Keratinocyte (primary cell): ENCODE data around the gene FRMD6. TPM values are rescaled to one million over a fixed set of nuclear protein-coding genes. Genes with fewer than 3 reads are reported as not detected.

Source experiments
- DNase-seq: peaks from one replicate; pipeline ENCODE4 v3.0.0-alpha.2; 2011; ENCODE audit warnings: low read depth, missing footprints, low spot score
- FAIRE-seq: peaks from 2 replicates; lab custom pipeline; 2011; peaks lifted over from hg19 to GRCh38; lab: Jason Lieb, UNC
- H2AFZ ChIP-seq: 2 replicates; pipeline ENCODE4 v1.6.0; 2012; ENCODE audit warnings: low read length, control low read depth, inconsistent platforms; ENCODE audit not compliant: control insufficient read depth
- H3K27ac ChIP-seq: 2 replicates; pipeline ENCODE4 v1.5.1; 2011; ENCODE audit warnings: low read length; ENCODE audit not compliant: control insufficient read depth, insufficient read depth
- H3K27me3 ChIP-seq: 3 replicates; pipeline ENCODE4 v1.6.0; 2011; ENCODE audit warnings: low read length; ENCODE audit not compliant: control insufficient read depth, insufficient read depth; ENCODE audit errors: extremely low read depth
- H3K36me3 ChIP-seq, 2 experiments: 2 replicates in 1 of 2; 3 replicates in 1 of 2; pipeline ENCODE4 v1.5.1; 2011; ENCODE audit warnings: low read length in 2 of 2, mild to moderate bottlenecking in 1 of 2; ENCODE audit not compliant: control insufficient read depth in 2 of 2, insufficient read depth in 2 of 2; ENCODE audit errors: extremely low read depth in 1 of 2
- H3K4me1 ChIP-seq: 3 replicates; pipeline ENCODE4 v1.5.1; 2011; ENCODE audit warnings: low read length; ENCODE audit not compliant: control insufficient read depth, insufficient read depth; ENCODE audit errors: extremely low read depth
- H3K4me2 ChIP-seq: 3 replicates; pipeline ENCODE4 v1.6.0; 2011; ENCODE audit warnings: low read depth, low read length; ENCODE audit not compliant: control insufficient read depth, insufficient read depth; ENCODE audit errors: extremely low read depth
- H3K4me3 ChIP-seq, 3 experiments: fragments of 200-600 bp in 1 of 3; sonication (generic) in 1 of 3; 2 replicates in 2 of 3; 3 replicates in 1 of 3; pipeline ENCODE4 v1.5.1; 2011 to 2016; ENCODE audit warnings: low read length in 3 of 3, mild to moderate bottlenecking in 3 of 3, control low read depth in 2 of 3, inconsistent platforms in 1 of 3, low read depth in 1 of 3, mixed read lengths in 1 of 3, mixed run types in 1 of 3, moderate library complexity in 1 of 3; ENCODE audit not compliant: control insufficient read depth in 2 of 3, insufficient read depth in 2 of 3; ENCODE audit errors: extremely low read depth in 1 of 3
- H3K79me2 ChIP-seq: 2 replicates; pipeline ENCODE4 v1.6.0; 2012; ENCODE audit warnings: low read length; ENCODE audit not compliant: control insufficient read depth, insufficient read depth
- H3K9ac ChIP-seq: 3 replicates; pipeline ENCODE4 v1.6.0; 2011; ENCODE audit warnings: low read length; ENCODE audit not compliant: control insufficient read depth, insufficient read depth; ENCODE audit errors: extremely low read depth
- H3K9me1 ChIP-seq: 3 replicates; pipeline ENCODE4 v1.6.0; 2011; ENCODE audit warnings: low read length; ENCODE audit not compliant: control insufficient read depth, insufficient read depth; ENCODE audit errors: extremely low read depth
- H3K9me3 ChIP-seq: 2 replicates; pipeline ENCODE4 v1.5.1; 2012; ENCODE audit warnings: low read depth, low read length; ENCODE audit not compliant: control insufficient read depth
- H4K20me1 ChIP-seq: 3 replicates; pipeline ENCODE4 v1.6.0; 2011; ENCODE audit warnings: low read length; ENCODE audit not compliant: control insufficient read depth, insufficient read depth; ENCODE audit errors: extremely low read depth
- EZH2 ChIP-seq: IDR thresholded peaks from one replicate; pipeline ENCODE4 v1.6.1; 2012; ENCODE audit warnings: inconsistent platforms, mild to moderate bottlenecking, low read length, moderate library complexity
- dilution Hi-C: fragments of 300-500 bp; cut with MboI; formaldehyde crosslinking; loops from one replicate; pipeline ENCODE4 v1.7.0; 2020; ENCODE audit warnings: low sequenced_read_pairs; ENCODE audit not compliant: extremely low pct_ligation_motif_present
- polyA plus RNA-seq, 5 experiments: library from polyadenylated mRNA; depleted of rRNA in 3 of 5; stranded (reverse) in 3 of 5; stranded (forward) in 1 of 5; unstranded in 1 of 5; fragments of >200 nt; gene quantifications; 1 replicate in 1 of 5; 2 replicates in 3 of 5; 3 replicates in 1 of 5; pipeline versions ENCODE4 v1.2.1 to v1.2.3, GENCODE V29; 2011 to 2012; ENCODE audit warnings: missing spikeins in 2 of 5, low read depth in 1 of 5, low replicate concordance in 1 of 5
- TF ChIP-seq, protein P1 (sequence below), 3 experiments: IDR thresholded peaks in 1 of 3; conservative IDR thresholded peaks in 1 of 3; optimal IDR thresholded peaks in 1 of 3; 2 replicates in 2 of 3; 3 replicates in 1 of 3; pipeline versions ENCODE3 to v1.5.1; 2011; ENCODE audit warnings: low read length in 3 of 3, mild to moderate bottlenecking in 3 of 3, moderate library complexity in 2 of 3, control low read depth in 1 of 3, inconsistent platforms in 1 of 3; ENCODE audit not compliant: insufficient read depth in 2 of 3; ENCODE audit errors: extremely low read depth in 1 of 3

Gene FRMD6
- polyA plus RNA-seq, 1 donor (not counting 4 experiments of a cell fraction or from before 2014, with no cell fraction given), result 120 TPM

DNA sequence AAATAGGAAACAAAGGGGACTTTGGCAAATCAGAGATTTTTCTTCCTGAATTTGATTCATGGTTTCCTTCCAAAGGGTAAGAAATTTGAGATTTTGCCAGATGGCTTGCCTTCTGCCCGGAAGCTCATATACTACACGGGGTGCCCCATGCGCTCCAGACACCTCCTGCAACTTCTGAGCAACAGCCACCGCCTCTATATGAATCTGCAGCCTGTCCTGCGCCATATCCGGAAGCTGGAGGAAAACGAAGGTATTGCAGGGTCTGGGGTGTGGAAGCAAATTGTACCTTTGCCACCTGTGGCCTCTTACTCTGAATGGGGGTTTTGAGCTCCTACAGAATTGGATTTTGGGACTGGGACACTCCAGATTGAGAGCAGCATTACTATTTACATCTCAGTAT is 63.5 kb downstream of the FRMD6 start:
- dilution Hi-C loops, result no loop called here
- no peaks in the 10 kb centered on the region for H3K27me3 ChIP-seq
- H3K9me3 ChIP-seq, result no peaks in the 10 kb centered on the region
- TF ChIP-seq EZH2, result no peak
- TF ChIP-seq, protein P1, sequence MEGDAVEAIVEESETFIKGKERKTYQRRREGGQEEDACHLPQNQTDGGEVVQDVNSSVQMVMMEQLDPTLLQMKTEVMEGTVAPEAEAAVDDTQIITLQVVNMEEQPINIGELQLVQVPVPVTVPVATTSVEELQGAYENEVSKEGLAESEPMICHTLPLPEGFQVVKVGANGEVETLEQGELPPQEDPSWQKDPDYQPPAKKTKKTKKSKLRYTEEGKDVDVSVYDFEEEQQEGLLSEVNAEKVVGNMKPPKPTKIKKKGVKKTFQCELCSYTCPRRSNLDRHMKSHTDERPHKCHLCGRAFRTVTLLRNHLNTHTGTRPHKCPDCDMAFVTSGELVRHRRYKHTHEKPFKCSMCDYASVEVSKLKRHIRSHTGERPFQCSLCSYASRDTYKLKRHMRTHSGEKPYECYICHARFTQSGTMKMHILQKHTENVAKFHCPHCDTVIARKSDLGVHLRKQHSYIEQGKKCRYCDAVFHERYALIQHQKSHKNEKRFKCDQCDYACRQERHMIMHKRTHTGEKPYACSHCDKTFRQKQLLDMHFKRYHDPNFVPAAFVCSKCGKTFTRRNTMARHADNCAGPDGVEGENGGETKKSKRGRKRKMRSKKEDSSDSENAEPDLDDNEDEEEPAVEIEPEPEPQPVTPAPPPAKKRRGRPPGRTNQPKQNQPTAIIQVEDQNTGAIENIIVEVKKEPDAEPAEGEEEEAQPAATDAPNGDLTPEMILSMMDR (optimal IDR thresholded peaks at IDR 0.05 in 1 of 3, IDR thresholded peaks at IDR 0.05 in 1 of 3, conservative IDR thresholded peaks at IDR 0.05 in 1 of 3; ENCODE audit: extremely low read depth in 1 of 3, insufficient read depth in 2 of 3, low read length in 3 of 3), result no peak
- H4K20me1 ChIP-seq, result no peaks in the 10 kb centered on the region
- no peak overlapping the region for H3K9ac ChIP-seq
- H3K9me1 ChIP-seq, result no peaks in the 10 kb centered on the region
- FAIRE-seq (no peak), DNase-seq (no peak)
- no peak overlapping the region for H3K27ac ChIP-seq
- H3K36me3 ChIP-seq, result peaks cover 26 to 38% of the 10 kb centered on the region in 2 experiments
- H3K4me2 ChIP-seq, result no peak overlapping the region
- H3K4me1 ChIP-seq, result no peaks in the 10 kb centered on the region
- H3K4me3 ChIP-seq, result no peak overlapping the region
- H2AFZ ChIP-seq, result no peak overlapping the region
- H3K79me2 ChIP-seq, result no peaks in the 10 kb centered on the region

DNA sequence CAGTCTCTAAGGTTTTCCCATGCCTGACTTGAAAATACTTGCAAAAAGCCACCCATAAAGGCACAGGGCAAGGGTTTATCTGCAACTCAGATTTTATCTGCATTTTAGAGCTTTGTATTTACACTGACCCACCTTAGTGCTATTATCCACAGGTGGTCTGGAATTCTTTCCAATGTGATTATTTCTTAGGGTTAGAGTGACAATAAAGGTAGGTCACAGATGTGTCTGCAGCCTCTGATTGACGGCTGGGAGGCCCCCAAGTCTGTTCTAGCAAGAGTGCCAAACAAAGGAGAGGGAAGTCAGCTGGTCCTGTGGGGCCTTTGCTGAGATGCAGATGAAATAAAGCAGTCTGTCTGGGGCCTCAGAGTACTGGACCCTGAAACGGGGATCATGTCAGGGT is 64.0 kb downstream of the FRMD6 start:
- Histone ChIP-seq H3K27ac (no peak overlapping the region), H3K9me1 (no peaks in the 10 kb centered on the region), H3K79me2 (no peaks in the 10 kb centered on the region), H3K36me3 (peaks cover 31 to 42% of the 10 kb centered on the region in 2 experiments), H3K27me3 (no peaks in the 10 kb centered on the region), H3K9ac (no peak overlapping the region), H3K4me3 (no peak overlapping the region), H4K20me1 (no peaks in the 10 kb centered on the region), H3K4me2 (no peak overlapping the region), H3K9me3 (no peaks in the 10 kb centered on the region), H3K4me1 (no peaks in the 10 kb centered on the region), H2AFZ (no peak overlapping the region)
- TF ChIP-seq EZH2, result no peak
- TF ChIP-seq, protein P1 (optimal IDR thresholded peaks at IDR 0.05 in 1 of 3, IDR thresholded peaks at IDR 0.05 in 1 of 3, conservative IDR thresholded peaks at IDR 0.05 in 1 of 3; ENCODE audit: extremely low read depth in 1 of 3, insufficient read depth in 2 of 3, low read length in 3 of 3), result no peak
- DNase-seq, result no peak
- no peak for FAIRE-seq
- dilution Hi-C loops, result no loop called here
